ENCODE measurements around the gene CDS2.

The CDS2 gene

GRCh38 chr20:5183731-5184474 is 57.1 kb downstream of the CDS2 start:
- no peak for DNase-seq

GRCh38 chr20:5184684-5185083 is 57.9 kb downstream of the CDS2 start:
- no peak for DNase-seq

DNA sequence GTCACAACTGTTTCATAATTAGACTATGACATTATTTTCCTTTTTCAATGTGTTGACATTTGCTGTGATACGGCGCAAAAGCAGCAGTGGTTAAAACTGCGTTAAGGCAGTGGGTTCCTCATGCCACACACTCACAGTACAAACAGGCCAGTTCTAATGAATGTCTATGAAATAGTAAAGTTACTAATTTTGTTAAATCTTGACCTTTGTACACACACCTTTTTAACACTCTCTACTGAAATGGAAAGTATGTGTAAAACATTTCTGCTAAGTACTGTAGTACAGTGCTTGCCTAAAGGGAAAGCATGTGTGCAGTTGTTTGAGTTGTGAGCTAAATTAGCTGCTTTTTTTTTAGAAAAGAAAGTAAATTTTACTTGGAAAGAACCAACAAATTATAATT is 60.3 kb downstream of the CDS2 start:
- no peak for DNase-seq

DNA sequence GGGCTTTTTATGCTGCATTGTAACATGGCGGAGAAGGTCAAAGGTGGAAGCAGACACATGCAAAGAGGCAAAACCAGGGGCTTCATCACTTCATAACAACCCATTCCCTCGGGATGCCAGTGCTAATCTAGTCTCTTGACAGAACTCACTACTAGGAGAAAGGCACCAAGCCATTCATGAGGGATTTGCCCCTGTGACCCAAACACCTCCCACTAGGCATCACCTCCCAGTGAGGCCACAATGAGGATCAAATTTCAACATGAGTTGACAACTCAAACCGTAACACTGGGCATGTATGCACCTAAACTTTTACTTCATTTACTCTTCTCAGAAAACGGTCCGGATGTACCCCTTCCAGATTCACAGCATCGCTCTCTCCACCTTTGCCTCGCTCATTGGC is 61.9 kb downstream of the CDS2 start:
- DNase-seq, result no peak

DNA sequence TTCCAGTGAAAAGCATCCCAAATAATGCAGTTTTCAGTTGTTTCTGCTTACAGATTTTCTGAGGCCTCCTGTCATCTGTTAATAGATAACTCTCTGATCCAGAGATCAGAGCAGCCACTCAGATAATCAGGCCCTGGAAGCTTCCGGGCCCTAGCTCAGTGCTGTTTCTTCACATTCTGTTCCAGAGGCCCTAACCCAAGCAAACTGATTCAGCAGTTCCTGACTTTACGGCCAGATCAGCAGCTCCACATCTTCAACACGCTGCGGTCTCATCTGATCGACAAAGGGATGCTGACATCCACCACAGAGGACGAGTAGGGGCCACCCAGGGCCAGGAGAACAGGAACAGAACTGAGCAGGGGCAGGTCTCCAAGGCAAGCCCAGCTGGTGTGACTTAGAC is 63.1 kb downstream of the CDS2 start:
- DNase-seq, result no peak

DNA sequence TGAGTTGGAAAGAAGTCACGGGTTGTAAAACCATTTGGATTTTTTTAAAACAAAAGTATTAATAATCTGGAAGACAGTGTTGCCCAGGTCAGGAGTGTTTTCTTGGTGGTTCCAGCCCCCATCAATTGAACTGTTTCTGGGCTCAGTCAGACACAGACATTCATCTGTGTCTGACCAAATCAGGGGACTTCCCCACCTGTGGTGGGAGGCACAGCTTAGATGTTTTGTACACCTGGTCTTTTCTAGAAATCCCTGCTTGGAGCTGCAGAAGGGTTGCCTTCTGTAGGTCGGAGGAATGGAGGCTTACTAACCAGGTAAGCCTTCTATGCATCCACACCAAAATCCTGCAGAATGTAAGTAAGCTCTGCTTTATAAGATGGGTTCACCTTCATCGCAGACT is 63.6 kb downstream of the CDS2 start:
- no peak for DNase-seq

- DNase-seq, result peak; percentile 84
Measured at GRCh38 chr20:5191829-5192569, 65.2 kb downstream of the CDS2 start.

DNA sequence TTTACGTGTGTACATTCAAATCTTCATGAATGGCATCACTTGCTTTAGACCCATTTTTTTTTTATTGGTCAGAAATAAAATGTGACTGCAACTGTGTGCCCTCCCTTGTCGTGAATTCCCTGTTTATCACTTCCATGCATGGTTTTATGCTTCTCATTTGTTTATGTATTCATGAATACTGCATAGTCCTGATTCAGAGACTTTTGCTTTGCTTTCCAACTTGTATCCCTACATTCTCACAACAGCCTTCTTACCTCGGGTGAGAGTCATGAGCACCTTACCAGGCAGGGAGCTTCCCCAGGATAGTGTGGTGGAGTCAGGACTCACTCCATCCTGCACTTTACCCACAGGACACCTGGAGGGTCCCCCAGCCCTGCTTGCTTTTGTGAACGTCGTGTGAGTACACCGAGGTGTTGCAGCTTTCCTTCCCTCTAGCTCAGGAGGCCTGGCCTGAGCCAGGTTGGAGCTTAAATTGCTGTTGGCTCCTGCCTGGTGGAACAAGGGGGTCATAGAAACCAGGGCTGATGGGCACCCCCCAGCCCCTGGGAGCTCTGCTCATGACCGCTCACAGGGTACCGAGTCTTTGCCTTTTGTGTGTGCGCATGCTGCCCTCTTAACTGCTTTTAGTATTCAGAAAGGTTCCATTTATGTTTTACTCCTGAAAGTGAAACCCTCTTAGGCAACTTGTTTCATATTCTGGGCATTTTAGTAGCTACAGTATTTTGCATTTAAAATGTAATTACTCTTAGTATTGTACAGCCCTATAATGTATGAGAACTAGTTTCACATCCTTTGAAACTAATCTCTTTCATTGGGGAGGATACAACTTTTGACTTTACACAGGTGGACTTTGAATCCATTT is 66.0 kb downstream of the CDS2 start:
- DNase-seq, result no peak

DNA sequence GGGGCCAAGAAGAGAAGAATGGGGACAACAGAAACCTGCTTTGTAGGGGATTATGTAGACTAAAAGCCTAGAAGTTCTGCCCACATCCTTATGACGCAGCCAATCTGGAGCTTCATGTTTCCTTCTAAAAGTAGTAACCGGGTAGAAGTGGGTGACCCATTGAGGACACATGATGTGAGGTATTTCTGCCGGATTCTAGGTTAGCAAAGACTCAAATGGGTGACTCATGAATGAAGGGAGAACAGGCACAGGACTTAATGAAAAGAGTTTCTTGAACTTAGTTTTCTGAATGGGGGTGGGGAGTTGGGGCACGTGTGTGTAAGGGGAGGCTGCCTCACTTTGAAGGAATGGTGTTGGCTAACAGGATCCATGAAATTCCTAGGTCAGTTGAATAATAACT is 68.8 kb downstream of the CDS2 start:
- no peak for DNase-seq

DNA sequence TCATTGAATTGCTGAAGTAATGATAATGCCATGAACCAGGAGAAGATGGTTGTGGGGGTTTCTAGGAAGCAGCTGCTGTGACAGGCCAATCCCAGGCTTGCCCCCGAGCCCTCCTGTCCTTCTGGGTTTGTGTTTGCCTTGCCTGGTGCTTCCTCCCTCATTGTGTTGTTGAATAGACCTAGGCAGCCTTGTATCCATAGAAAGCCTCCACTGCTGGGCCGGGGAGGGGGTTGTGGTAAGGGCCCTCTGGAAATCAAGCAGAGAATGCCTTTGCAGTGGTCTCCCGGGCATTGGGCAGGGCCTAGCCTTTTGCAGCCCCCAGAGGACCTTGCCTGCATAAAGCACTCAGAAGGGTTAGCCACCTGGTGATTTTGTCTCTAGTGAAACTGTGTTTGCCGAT is 69.3 kb downstream of the CDS2 start:
- DNase-seq, result no peak

- no peak for DNase-seq
Measured at GRCh38 chr20:5197270-5197827, 70.5 kb downstream of the CDS2 start.

DNA sequence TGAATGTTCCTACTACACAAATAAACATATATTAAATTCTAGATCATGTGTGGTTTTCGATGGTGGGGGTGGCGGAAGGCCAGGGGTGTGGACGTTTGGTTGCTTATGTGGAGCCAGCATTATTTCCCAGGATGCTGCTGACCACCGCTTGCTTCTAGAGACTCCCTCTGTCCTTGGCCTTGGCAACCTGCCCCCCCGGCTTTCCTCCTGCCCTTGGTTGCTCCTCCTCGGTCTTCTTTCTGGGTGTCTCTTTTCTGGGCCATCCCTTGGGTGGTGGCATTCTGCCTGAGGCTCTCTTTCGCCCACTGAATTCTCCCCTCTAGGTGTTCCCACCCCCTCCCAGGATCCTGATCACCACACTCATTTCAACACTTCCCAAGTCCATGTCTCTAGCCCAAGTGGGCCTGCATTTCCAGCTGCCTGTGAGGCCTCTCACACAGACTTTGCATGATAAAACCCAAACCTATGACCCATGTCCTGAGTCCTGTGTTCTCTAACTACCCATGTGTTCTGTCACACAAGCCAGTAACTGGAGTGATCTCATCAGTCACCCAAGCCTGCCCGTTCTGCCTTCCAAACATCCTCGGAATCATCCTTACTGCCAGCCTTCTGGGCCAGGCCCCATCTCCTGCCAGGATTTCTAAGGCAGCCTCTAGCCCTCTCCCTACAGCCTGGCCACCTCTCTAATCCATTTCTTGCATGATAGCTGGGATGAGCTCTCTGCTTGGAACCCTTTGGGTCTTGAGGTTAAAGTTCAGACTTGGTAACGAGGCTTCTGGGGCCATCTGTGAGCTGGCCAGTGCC is 71.2 kb downstream of the CDS2 start:
- no peak for DNase-seq

GRCh38 chr20:5198651-5198924 is 71.8 kb downstream of the CDS2 start:
- DNase-seq, result no peak

DNA sequence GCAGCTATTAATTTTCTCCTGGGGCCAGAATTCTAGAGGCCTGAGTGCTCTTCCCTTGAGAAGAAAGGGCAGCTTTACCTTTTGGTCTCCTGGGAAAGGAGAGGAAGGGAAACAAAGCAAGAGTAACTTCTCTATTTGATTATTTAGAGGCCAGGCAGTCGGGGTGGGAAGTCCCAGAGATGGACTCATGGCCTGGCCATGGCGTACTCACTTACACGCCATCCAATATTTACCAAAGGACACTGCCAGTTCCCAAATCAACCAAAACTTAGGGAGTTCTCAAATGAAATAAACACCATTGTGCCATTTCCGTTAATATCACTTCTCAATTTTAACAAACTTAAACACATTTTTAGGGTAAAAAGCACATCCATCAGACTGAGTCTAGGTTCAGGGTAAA is 76.6 kb downstream of the CDS2 start:
- DNase-seq, result no peak

DNA sequence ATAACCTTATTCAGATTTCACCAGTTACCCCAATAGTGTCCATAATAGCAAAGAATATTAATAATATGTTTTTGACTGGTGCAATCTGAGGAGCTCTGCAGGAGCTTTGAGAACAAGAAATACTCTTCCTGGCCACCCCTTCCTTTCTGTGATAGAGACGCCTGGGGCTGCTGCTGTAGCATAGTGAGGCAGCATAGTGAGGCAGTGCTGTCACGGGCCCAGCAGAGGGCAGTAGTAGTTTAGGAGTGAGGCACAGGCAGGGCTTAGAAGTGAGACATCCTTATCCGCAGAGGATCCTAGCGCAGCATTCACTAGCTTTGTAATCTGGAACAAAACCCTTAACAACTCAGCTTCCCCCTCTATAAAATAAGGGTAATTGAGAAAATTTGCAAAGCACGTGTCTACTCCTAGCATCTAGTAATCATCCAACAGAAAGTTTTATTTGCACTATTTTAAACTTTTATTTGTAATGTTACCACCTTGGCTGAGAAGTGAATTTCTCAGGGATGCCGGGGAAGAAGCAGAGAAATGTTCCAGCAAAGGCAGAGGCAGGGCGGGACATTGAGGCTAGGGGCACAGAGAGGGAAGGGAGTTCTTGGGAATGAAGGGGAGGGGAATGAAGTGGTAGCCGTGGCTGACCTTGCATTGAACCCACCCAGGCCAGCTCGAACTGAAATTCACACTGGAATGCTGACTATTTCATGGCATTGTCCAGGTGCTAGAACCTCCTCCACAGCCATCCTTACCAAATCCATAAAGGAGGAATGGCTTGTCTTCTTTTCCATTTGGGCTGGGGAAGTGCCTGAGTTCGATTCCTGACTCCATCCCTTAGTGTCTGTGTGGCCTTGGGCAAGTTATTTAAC is 78.8 kb downstream of the CDS2 start:
- peak; percentile 86 for DNase-seq

- no peak for DNase-seq
Measured at GRCh38 chr20:5207138-5207537, 80.3 kb downstream of the CDS2 start.

- no peak for DNase-seq
Measured at GRCh38 chr20:5211803-5212714, 85.3 kb downstream of the CDS2 start.

DNA sequence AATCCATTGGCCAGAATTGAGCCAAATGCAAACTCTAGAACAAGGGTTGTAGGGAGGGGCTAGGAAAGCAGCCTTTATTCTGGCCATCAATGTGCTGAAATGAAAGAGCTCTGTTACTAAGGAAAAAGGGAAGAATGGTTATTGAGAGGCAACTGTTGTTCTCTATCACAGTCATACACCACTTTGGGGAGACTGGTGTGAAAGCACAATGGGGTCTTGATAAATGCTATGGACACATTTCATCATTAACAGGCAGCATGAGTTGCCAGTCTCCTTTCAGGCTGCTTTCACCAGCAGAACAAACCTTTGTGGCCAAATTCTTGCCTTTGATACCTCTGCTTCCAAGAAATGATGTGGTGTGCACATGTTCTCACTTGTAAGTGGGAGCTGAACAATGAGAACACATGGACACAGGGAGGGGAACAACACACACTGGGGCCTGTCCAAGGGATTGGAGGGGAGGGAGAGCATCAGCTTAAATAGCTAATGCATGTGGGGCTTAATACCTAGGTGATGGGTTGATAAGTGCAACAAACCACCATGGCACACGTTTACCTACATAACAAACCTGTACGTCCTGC is 86.2 kb downstream of the CDS2 start:
- DNase-seq, result no peak

- no peak for DNase-seq
Measured at GRCh38 chr20:5214826-5215225, 88.0 kb downstream of the CDS2 start.

- DNase-seq, result no peak
Measured at GRCh38 chr20:5215672-5216304, 89.0 kb downstream of the CDS2 start.

Measured in DMS53 (cell line).